NT2/D1 (cell line): ENCODE data around the gene RPS18.

ENCODE experiments used
- SUZ12 ChIP-seq: IDR thresholded peaks from 2 replicates; pipeline ENCODE4 v1.6.1; 2011; ENCODE audit not compliant: insufficient read length, insufficient read depth; ENCODE audit errors: extremely low read depth
- ZNF274 ChIP-seq: IDR thresholded peaks from 2 replicates; pipeline ENCODE4 v1.6.1; 2011; ENCODE audit warnings: mild to moderate bottlenecking, low read depth, low read length

- TF ChIP-seq SUZ12 (no peak), ZNF274 (no peak)
These were observed 42.7 kb downstream of the RPS18 start for GRCh38 chr6:33314515-33314942.
